ENCODE measurements around the gene PRKAG2. TPM values are rescaled to one million over a fixed set of nuclear protein-coding genes. Genes with fewer than 3 reads are reported as not detected.

Gene PRKAG2
- polyA plus RNA-seq, 1 of the 3 experiments (the other 2 are of a cell fraction) = 51.6 TPM

DNA sequence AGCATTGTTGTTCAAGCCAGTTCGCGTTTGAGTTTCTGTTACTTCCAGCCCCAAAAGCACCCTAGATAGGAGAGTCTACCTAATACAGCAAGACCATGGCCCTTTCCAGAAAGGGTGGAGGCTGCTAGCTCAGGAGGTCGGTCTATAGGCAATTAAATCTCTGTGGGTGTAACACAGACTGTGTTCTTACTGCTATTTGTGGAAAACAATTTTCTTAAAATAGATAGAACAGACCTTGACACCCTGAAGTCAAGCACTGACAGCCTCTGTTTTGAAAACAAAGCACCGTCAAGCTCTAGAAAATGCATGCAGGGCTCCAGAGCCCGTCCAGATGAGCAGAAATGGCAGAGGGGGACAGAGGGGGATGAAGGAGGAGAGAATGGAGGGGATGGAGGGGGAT is 156.6 kb downstream of the PRKAG2 start:
- Histone ChIP-seq H3K4me2 (no peak overlapping the region), H3K36me3 (replicated peaks in 1 of 2; ENCODE audit: control insufficient read depth in 1 of 2, insufficient read depth in 2 of 2, low read length in 1 of 2) (no peaks in the 10 kb centered on the region), H3K27me3 (ENCODE audit: insufficient read depth) (no peaks in the 10 kb centered on the region), H2AFZ (ENCODE audit: low read depth) (no peak overlapping the region), H3K79me2 (ENCODE audit: insufficient read depth) (no peaks in the 10 kb centered on the region), H3K4me3 (ENCODE audit: low read depth in 2 of 2, low read length in 1 of 2) (no peak overlapping the region), H3K4me1 (ENCODE audit: control insufficient read depth in 1 of 2, insufficient read depth in 2 of 2, low read depth in 1 of 2, low read length in 1 of 2) (peaks cover 0 to 7% of the 10 kb centered on the region in 2 experiments; a peak in 1 of 4 replicates), H3K9me2 (no peaks in the 10 kb centered on the region), H3K9me3 (no peaks in the 10 kb centered on the region), H3K27ac (ENCODE audit: low read depth in 2 of 2, low read length in 1 of 2) (no peak overlapping the region), H4K20me1 (ENCODE audit: insufficient read depth) (no peaks in the 10 kb centered on the region), H3K9ac (no peak overlapping the region), H3F3A (replicated peaks; ENCODE audit: insufficient read depth) (no peaks in the 10 kb centered on the region)
- ChIA-PET CTCF (interaction anchor here (0.7 to 6.8 kb wide), 3 partner anchors 14 to 39 kb away, joined by 3 to 42 read pairs (median 3); no protein-coding TSS in a partner anchor), POLR2A (no interaction called here)
- WGBS (ENCODE audit: low lambda C conversion rate) = 91% methylated on average over 5 of the region's 5 CpGs
- TF ChIP-seq, protein P1, sequence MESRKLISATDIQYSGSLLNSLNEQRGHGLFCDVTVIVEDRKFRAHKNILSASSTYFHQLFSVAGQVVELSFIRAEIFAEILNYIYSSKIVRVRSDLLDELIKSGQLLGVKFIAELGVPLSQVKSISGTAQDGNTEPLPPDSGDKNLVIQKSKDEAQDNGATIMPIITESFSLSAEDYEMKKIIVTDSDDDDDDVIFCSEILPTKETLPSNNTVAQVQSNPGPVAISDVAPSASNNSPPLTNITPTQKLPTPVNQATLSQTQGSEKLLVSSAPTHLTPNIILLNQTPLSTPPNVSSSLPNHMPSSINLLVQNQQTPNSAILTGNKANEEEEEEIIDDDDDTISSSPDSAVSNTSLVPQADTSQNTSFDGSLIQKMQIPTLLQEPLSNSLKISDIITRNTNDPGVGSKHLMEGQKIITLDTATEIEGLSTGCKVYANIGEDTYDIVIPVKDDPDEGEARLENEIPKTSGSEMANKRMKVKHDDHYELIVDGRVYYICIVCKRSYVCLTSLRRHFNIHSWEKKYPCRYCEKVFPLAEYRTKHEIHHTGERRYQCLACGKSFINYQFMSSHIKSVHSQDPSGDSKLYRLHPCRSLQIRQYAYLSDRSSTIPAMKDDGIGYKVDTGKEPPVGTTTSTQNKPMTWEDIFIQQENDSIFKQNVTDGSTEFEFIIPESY (IDR thresholded peaks at IDR 0.05; ENCODE audit: borderline replicate concordance, low read depth) = no peak
- TF ChIP-seq EP300 (IDR thresholded peaks at IDR 0.05; ENCODE audit: borderline replicate concordance in 1 of 2, low read depth in 1 of 2, low read length in 1 of 2) (no peak), GATA2 (CRISPR knock-in tag; IDR thresholded peaks at IDR 0.05) (no peak), TCF12 (IDR thresholded peaks at IDR 0.05) (no peak), RFX5 (IDR thresholded peaks at IDR 0.05; ENCODE audit: low read length) (no peak), ELF1 (IDR thresholded peaks at IDR 0.05) (no peak), JUND (IDR thresholded peaks at IDR 0.05) (no peak), NRF1 (IDR thresholded peaks at IDR 0.05; ENCODE audit: low read depth, low read length) (no peak), FOSL2 (IDR thresholded peaks at IDR 0.05; ENCODE audit: borderline replicate concordance, low read depth) (no peak), FOXM1 (IDR thresholded peaks at IDR 0.05; ENCODE audit: low read depth) (no peak)
- TF ChIP-seq, protein P2, sequence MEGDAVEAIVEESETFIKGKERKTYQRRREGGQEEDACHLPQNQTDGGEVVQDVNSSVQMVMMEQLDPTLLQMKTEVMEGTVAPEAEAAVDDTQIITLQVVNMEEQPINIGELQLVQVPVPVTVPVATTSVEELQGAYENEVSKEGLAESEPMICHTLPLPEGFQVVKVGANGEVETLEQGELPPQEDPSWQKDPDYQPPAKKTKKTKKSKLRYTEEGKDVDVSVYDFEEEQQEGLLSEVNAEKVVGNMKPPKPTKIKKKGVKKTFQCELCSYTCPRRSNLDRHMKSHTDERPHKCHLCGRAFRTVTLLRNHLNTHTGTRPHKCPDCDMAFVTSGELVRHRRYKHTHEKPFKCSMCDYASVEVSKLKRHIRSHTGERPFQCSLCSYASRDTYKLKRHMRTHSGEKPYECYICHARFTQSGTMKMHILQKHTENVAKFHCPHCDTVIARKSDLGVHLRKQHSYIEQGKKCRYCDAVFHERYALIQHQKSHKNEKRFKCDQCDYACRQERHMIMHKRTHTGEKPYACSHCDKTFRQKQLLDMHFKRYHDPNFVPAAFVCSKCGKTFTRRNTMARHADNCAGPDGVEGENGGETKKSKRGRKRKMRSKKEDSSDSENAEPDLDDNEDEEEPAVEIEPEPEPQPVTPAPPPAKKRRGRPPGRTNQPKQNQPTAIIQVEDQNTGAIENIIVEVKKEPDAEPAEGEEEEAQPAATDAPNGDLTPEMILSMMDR (IDR thresholded peaks at IDR 0.05) = no peak
- no peak for DNase-seq

DNA sequence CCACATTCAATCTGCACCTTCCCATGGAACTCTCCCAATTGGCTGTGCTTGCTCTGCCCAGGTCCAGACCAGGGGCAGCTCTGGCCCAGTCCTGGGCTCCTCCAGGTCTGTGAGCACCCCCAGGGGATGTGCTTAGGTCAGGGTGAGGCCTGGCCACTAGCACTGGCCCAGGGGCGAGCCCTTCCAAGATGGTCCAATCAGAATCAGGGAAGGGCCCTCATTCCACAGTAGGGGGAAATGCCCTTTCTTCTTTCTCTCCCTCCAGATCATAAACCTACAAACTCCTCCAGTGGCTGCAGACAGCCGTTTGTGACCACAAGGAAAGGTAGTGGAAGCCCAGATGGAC is 157.0 kb downstream of the PRKAG2 start:
- Histone ChIP-seq H3K79me2 (ENCODE audit: insufficient read depth) (no peaks in the 10 kb centered on the region), H3K4me2 (no peak overlapping the region), H3K27ac (ENCODE audit: low read depth in 2 of 2, low read length in 1 of 2) (no peak overlapping the region), H3K9me3 (no peaks in the 10 kb centered on the region), H4K20me1 (ENCODE audit: insufficient read depth) (no peaks in the 10 kb centered on the region), H3K36me3 (replicated peaks in 1 of 2; ENCODE audit: control insufficient read depth in 1 of 2, insufficient read depth in 2 of 2, low read length in 1 of 2) (no peaks in the 10 kb centered on the region), H3F3A (replicated peaks; ENCODE audit: insufficient read depth) (no peaks in the 10 kb centered on the region), H3K4me3 (ENCODE audit: low read depth in 2 of 2, low read length in 1 of 2) (no peak overlapping the region), H3K27me3 (ENCODE audit: insufficient read depth) (no peaks in the 10 kb centered on the region), H3K9me2 (no peaks in the 10 kb centered on the region), H3K9ac (no peak overlapping the region), H3K4me1 (ENCODE audit: control insufficient read depth in 1 of 2, insufficient read depth in 2 of 2, low read depth in 1 of 2, low read length in 1 of 2) (peaks cover 0 to 7% of the 10 kb centered on the region in 2 experiments; a peak in 1 of 4 replicates), H2AFZ (ENCODE audit: low read depth) (no peak overlapping the region)
- ChIA-PET CTCF (interaction anchor here (0.7 to 6.8 kb wide), 3 partner anchors 13 to 39 kb away, joined by 3 to 42 read pairs (median 3); no protein-coding TSS in a partner anchor), POLR2A (no interaction called here)
- DNase-seq = peak; percentile 52
- 80% methylated on average over 2 of the region's 2 CpGs for WGBS (ENCODE audit: low lambda C conversion rate)
- TF ChIP-seq SIN3A (IDR thresholded peaks at IDR 0.05; ENCODE audit: borderline replicate concordance, low read depth, low read length) (no peak), ELF1 (IDR thresholded peaks at IDR 0.05) (no peak), GATA2 (CRISPR knock-in tag; IDR thresholded peaks at IDR 0.05) (no peak), CHD2 (IDR thresholded peaks at IDR 0.05; ENCODE audit: low read length, partially characterized antibody) (no peak), RCOR1 (IDR thresholded peaks at IDR 0.05; ENCODE audit: low read length) (no peak), NRF1 (IDR thresholded peaks at IDR 0.05; ENCODE audit: low read depth, low read length) (no peak), MEF2A (IDR thresholded peaks at IDR 0.05; ENCODE audit: borderline replicate concordance, low read depth) (no peak), EZH2phosphoT487 (IDR thresholded peaks at IDR 0.05; ENCODE audit: borderline replicate concordance, low read depth) (no peak), TCF12 (IDR thresholded peaks at IDR 0.05) (no peak), FOSL2 (IDR thresholded peaks at IDR 0.05; ENCODE audit: borderline replicate concordance, low read depth) (no peak)
- TF ChIP-seq, protein P3, sequence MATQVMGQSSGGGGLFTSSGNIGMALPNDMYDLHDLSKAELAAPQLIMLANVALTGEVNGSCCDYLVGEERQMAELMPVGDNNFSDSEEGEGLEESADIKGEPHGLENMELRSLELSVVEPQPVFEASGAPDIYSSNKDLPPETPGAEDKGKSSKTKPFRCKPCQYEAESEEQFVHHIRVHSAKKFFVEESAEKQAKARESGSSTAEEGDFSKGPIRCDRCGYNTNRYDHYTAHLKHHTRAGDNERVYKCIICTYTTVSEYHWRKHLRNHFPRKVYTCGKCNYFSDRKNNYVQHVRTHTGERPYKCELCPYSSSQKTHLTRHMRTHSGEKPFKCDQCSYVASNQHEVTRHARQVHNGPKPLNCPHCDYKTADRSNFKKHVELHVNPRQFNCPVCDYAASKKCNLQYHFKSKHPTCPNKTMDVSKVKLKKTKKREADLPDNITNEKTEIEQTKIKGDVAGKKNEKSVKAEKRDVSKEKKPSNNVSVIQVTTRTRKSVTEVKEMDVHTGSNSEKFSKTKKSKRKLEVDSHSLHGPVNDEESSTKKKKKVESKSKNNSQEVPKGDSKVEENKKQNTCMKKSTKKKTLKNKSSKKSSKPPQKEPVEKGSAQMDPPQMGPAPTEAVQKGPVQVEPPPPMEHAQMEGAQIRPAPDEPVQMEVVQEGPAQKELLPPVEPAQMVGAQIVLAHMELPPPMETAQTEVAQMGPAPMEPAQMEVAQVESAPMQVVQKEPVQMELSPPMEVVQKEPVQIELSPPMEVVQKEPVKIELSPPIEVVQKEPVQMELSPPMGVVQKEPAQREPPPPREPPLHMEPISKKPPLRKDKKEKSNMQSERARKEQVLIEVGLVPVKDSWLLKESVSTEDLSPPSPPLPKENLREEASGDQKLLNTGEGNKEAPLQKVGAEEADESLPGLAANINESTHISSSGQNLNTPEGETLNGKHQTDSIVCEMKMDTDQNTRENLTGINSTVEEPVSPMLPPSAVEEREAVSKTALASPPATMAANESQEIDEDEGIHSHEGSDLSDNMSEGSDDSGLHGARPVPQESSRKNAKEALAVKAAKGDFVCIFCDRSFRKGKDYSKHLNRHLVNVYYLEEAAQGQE (IDR thresholded peaks at IDR 0.05; ENCODE audit: low read depth, low read length) = no peak
- TF ChIP-seq, protein P4, sequence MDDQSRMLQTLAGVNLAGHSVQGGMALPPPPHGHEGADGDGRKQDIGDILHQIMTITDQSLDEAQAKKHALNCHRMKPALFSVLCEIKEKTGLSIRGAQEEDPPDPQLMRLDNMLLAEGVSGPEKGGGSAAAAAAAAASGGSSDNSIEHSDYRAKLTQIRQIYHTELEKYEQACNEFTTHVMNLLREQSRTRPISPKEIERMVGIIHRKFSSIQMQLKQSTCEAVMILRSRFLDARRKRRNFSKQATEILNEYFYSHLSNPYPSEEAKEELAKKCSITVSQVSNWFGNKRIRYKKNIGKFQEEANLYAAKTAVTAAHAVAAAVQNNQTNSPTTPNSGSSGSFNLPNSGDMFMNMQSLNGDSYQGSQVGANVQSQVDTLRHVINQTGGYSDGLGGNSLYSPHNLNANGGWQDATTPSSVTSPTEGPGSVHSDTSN (IDR thresholded peaks at IDR 0.05) = no peak
